NT2/D1 (cell line): ENCODE measurements around the gene NAIF1.
"Not testable (repeated sequence)": the region's sequence is repeated elsewhere in the genome, so short reads cannot be mapped to it uniquely, and the experiment has no call there.

Source experiments
- DNase-seq: peaks from one replicate; pipeline ENCODE4 v3.0.0-alpha.2; 2011; ENCODE audit warnings: low read depth, low spot score
- H3K27me3 ChIP-seq: 2 replicates; pipeline ENCODE4 v1.6.0; 2011; ENCODE audit warnings: mild to moderate bottlenecking; ENCODE audit not compliant: insufficient read length, insufficient read depth
- H3K36me3 ChIP-seq: 2 replicates; pipeline ENCODE4 v1.6.1; 2011; ENCODE audit warnings: mild to moderate bottlenecking, low read length, mixed read lengths; ENCODE audit not compliant: insufficient read depth, insufficient read length
- H3K4me1 ChIP-seq: 2 replicates; pipeline ENCODE4 v1.5.1; 2011; ENCODE audit not compliant: insufficient read depth, insufficient read length
- H3K4me3 ChIP-seq: 2 replicates; pipeline ENCODE4 v1.5.1; 2011; ENCODE audit warnings: low read depth; ENCODE audit not compliant: insufficient read length
- H3K9ac ChIP-seq: 2 replicates; pipeline ENCODE4 v1.6.0; 2011; ENCODE audit warnings: low read depth; ENCODE audit not compliant: insufficient read length
- H3K9me3 ChIP-seq: 2 replicates; pipeline ENCODE4 v1.5.1; 2011; ENCODE audit warnings: mild to moderate bottlenecking, low read length; ENCODE audit not compliant: insufficient read depth
- SUZ12 ChIP-seq: IDR thresholded peaks from 2 replicates; pipeline ENCODE4 v1.6.1; 2011; ENCODE audit not compliant: insufficient read length, insufficient read depth; ENCODE audit errors: extremely low read depth
- YY1 ChIP-seq: IDR thresholded peaks from 2 replicates; pipeline ENCODE4 v1.6.1; 2011; ENCODE audit not compliant: insufficient read length, insufficient read depth
- ZNF274 ChIP-seq: IDR thresholded peaks from 2 replicates; pipeline ENCODE4 v1.6.1; 2011; ENCODE audit warnings: mild to moderate bottlenecking, low read depth, low read length

Gene NAIF1

GRCh38 chr9:128026255-128026772 lies 40.8 kb downstream of the NAIF1 start:
- Histone ChIP-seq H3K9me3 (no peaks in the 10 kb centered on the region), H3K36me3 (no peaks in the 10 kb centered on the region), H3K9ac (no peak overlapping the region), H3K4me1 (peaks cover 2% of the 10 kb centered on the region), H3K27me3 (no peaks in the 10 kb centered on the region), H3K4me3 (no peak overlapping the region)
- no peak for TF ChIP-seq SUZ12
- no peak for TF ChIP-seq YY1
- TF ChIP-seq ZNF274, result no peak
- DNase-seq, result no peak

DNA sequence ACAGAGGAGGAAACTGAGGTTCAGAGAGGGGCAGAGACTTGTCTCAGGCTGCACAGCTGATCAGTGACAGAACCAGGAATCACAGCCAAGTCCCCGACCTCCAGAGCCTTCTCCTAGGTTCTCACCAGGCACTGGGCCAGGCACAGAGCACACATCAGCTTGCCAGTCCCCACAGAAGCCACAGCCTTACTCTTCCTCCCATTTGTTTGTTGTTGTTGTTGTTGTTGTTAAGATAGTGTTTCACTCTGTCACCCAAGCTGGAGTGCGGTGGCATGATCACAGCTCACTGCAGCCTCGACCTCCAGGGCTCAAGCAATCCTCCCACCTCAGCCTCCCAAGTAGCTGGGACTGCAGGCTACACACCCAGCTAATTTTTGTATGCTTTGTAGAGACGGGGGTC lies 41.4 kb downstream of the NAIF1 start:
- no peaks in the 10 kb centered on the region for H3K9me3 ChIP-seq
- TF ChIP-seq ZNF274 (no peak), YY1 (no peak), SUZ12 (no peak)
- peaks cover 2% of the 10 kb centered on the region for H3K4me1 ChIP-seq
- no peak overlapping the region for H3K9ac ChIP-seq
- no peaks in the 10 kb centered on the region for H3K36me3 ChIP-seq
- DNase-seq, result no peak
- H3K27me3 ChIP-seq, result no peaks in the 10 kb centered on the region
- H3K4me3 ChIP-seq, result no peak overlapping the region

GRCh38 chr9:128024761-128025308 lies 42.3 kb downstream of the NAIF1 start:
- Histone ChIP-seq H3K36me3 (no peaks in the 10 kb centered on the region), H3K9ac (no peak overlapping the region), H3K4me3 (no peak overlapping the region), H3K4me1 (peaks cover 2% of the 10 kb centered on the region), H3K27me3 (no peaks in the 10 kb centered on the region), H3K9me3 (no peaks in the 10 kb centered on the region)
- TF ChIP-seq ZNF274, result no peak
- no peak for TF ChIP-seq SUZ12
- no peak for TF ChIP-seq YY1
- no peak for DNase-seq

- not testable (repeated sequence) for DNase-seq, H3K9ac ChIP-seq, H3K4me1 ChIP-seq, H3K27me3 ChIP-seq, H3K9me3 ChIP-seq, H3K4me3 ChIP-seq, H3K36me3 ChIP-seq
Observed at GRCh38 chr9:128023671-128024070, 43.4 kb downstream of the NAIF1 start.

- TF ChIP-seq YY1 (no peak), ZNF274 (no peak), SUZ12 (no peak)
- H3K4me1 ChIP-seq, result peaks cover 2% of the 10 kb centered on the region
- no peak overlapping the region for H3K4me3 ChIP-seq
- H3K9me3 ChIP-seq, result no peaks in the 10 kb centered on the region
- H3K9ac ChIP-seq, result no peak overlapping the region
- no peaks in the 10 kb centered on the region for H3K36me3 ChIP-seq
- H3K27me3 ChIP-seq, result no peaks in the 10 kb centered on the region
- DNase-seq, result no peak
Observed at GRCh38 chr9:128022886-128023285, 44.2 kb downstream of the NAIF1 start.

DNA sequence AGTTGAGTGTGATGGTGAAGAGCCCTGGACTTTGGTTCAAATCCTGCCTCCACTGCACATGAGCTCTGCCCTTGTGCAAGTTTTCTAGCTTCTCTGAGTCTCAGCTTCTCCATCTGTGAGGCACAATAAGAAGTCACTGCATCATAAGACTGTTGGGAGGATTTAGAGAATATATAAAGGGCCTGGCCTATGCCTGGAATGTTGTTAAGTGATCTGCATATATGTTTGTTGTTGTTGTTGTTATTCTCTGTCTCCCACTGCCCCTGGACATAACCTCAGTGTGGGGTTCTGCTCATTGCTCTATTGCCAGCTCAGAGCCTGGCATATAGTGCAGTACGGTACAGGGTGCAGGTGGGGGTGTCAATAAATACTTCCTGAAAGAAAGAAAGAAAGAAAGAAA lies 46.0 kb downstream of the NAIF1 start:
- no peak overlapping the region for H3K4me3 ChIP-seq
- no peaks in the 10 kb centered on the region for H3K9me3 ChIP-seq
- no peak for TF ChIP-seq YY1
- no peak for TF ChIP-seq ZNF274
- no peak for TF ChIP-seq SUZ12
- no peaks in the 10 kb centered on the region for H3K36me3 ChIP-seq
- no peak for DNase-seq
- no peaks in the 10 kb centered on the region for H3K27me3 ChIP-seq
- no peak overlapping the region for H3K9ac ChIP-seq
- H3K4me1 ChIP-seq, result peaks cover 2% of the 10 kb centered on the region

DNA sequence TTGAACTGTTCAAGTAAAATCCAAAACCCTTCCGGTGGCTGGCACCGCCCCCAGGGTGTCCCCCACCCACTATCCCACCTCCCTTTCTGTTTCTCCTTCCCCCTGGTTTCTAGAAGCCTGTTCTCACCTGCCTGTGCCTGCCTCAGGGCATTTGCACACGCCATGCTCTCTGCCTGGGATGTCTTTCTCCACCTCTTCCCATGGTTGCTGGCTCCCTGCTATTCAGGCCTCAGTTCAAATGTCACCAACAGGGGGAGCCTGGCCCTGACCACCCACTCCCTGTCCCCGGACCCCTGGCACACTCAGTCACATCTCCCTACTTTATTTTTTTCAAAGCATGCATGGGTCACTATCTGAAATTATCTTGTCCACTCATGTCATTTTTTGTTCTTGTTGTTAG lies 46.4 kb downstream of the NAIF1 start:
- Histone ChIP-seq H3K9ac (no peak overlapping the region), H3K4me3 (no peak overlapping the region), H3K9me3 (no peaks in the 10 kb centered on the region), H3K36me3 (no peaks in the 10 kb centered on the region), H3K4me1 (peaks cover 2% of the 10 kb centered on the region), H3K27me3 (no peaks in the 10 kb centered on the region)
- DNase-seq, result no peak
- no peak for TF ChIP-seq SUZ12
- TF ChIP-seq YY1, result no peak
- no peak for TF ChIP-seq ZNF274

- H3K27me3 ChIP-seq, result no peaks in the 10 kb centered on the region
Observed at GRCh38 chr9:128015696-128016095, 51.4 kb downstream of the NAIF1 start.

More at GRCh38 chr9:128015696-128016095, 51.4 kb downstream of the NAIF1 start:
- no peaks in the 10 kb centered on the region for H3K9me3 ChIP-seq
- no peak for TF ChIP-seq YY1
- TF ChIP-seq ZNF274, result no peak
- no peak for TF ChIP-seq SUZ12
- no peak for DNase-seq
- H3K4me3 ChIP-seq, result no peak overlapping the region
- peaks cover 2% of the 10 kb centered on the region for H3K4me1 ChIP-seq
- H3K36me3 ChIP-seq, result no peaks in the 10 kb centered on the region
- H3K9ac ChIP-seq, result no peak overlapping the region
